NOMO-1 treated with DMSO at 0.1 percent for 48 hours (cell line): ENCODE measurements around the gene CAMTA1.
"Not testable (repeated sequence)": the region's sequence is repeated elsewhere in the genome, so short reads cannot be mapped to it uniquely, and the experiment has no call there.

Experiments used
- DNase-seq: peaks from one replicate; lab custom pipeline; 2025; ENCODE audit not compliant: unreplicated experiment; lab: John Stamatoyannopoulos, UW

CAMTA1 gene

GRCh38 chr1:6834366-6834765 lies 49.1 kb downstream of the CAMTA1 start:
- no peak for DNase-seq

DNA sequence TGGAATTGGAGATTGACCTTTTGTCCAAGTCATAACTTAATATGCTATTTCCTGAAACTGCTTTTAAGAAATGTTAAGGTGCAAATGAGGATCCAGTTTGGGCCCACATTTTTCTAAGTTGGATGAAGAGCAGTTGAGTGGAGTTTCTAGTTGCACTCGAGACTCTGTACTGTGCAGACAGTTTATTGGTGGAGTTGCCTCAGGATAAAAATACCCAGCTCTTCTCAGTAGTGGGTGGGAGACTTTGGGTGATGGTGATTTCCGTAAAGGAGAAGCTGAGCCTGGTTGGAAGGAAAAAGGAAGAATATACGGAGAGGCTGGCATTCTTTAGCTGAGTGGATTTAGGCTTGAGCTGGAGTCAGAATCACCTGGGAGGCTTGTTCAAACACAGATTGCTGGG lies 49.9 kb downstream of the CAMTA1 start:
- no peak for DNase-seq

GRCh38 chr1:6842301-6842700 lies 57.0 kb downstream of the CAMTA1 start:
- no peak for DNase-seq

GRCh38 chr1:6845786-6846185 lies 60.5 kb downstream of the CAMTA1 start:
- not testable (repeated sequence) for DNase-seq

GRCh38 chr1:6848816-6849215 lies 63.6 kb downstream of the CAMTA1 start:
- DNase-seq = no peak

GRCh38 chr1:6850537-6850936 lies 65.3 kb downstream of the CAMTA1 start:
- DNase-seq = no peak

DNA sequence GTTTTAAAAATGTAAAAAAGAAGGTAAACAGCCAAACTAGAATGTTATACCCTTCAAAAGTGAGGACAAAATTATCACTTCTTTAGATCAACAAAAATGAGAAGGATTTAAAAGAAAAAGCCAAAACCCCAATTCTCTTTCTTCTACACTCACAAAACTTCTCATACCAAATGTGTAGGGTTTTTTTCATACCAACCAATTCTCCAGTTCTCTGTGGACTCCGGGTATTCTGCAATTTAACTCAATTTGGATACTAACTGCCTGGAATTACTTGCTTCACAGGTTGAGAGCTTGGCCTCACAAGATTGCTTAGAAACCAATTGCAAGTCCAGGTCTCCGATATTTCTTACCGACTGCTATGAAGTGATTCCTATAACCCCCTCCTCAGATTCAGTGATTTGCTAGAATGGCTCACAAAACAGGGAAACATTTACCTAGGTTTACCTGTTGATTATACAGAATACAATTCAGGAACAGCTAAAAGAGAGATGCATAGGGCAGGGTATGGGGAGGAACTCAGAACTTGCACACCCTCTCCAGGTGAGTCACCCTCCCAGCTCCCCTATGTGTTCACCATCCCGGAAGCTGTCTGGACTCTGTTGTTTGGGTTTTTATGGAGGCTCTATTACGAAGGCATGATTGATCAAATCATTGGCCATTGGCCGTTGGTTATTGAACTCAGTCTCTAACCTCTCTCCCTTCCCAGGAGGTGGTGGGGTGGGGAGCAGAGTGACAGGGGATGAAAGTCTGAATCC lies 67.1 kb downstream of the CAMTA1 start:
- no peak for DNase-seq

GRCh38 chr1:6854166-6854565 lies 68.9 kb downstream of the CAMTA1 start:
- DNase-seq = no peak

- no peak for DNase-seq
Observed at GRCh38 chr1:6857831-6858230, 72.6 kb downstream of the CAMTA1 start.

- DNase-seq = no peak
Observed at GRCh38 chr1:6858596-6858995, 73.3 kb downstream of the CAMTA1 start.

DNA sequence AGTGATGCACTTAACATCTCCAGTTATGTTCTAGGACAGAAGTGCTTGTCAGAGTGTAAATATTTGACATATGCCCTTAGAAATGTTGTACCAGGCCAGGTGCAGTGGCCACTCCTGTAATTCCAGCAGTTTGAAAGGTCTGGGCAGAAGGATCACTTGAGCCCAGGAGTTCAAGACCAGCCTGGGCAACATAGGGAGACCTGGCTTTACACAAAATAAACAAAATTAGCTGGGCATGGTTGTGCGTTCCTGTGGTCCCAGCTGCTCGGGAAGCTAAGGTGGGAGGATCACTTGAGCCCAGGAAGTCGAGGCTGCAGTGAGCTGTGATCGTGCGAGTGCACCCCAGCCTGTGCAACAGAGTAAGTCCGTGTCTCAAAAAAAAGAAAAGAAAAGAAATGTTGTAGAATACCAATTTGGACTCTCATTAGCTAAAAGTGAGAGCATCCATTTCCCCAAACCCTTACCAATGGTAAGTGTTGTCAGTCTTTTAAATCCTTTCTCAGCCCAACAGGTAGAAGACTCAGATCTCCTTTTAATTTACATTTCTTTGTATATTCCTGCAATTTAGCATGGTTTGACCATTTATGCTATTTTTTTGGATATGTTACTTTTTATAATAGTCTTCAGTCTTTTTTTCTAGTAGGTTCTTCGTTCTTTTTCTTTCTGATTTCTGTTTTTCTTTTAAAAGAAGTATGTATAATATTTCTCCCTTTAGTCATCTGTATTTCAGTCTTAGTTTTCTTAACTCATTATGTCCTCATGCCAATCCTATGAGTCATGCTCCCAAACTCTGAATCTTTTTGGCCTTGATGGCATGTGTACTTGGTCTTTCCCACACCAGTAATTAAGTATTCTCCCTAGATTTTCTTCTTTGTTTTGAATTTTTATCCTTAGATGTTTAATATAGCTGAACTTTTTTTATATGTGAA lies 74.4 kb downstream of the CAMTA1 start:
- no peak for DNase-seq

DNA sequence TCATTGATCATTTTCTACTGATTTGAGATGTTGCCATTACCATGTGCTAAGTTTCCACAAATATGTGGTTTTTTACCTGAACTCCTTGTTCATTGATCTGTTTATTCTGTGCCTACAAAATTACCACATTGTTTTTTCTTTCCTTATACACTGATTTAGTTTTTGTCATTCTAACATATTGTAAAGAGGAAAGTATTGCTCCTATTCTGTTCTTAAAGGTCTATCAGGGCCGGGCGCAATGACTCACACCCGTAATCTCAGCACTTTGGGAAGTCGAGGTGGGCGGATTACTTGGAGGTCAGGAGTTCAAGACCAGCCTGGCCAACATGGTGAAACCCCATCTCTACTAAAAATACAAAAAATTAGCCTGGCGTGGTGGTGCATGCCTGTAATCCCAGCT lies 75.1 kb downstream of the CAMTA1 start:
- no peak for DNase-seq

DNA sequence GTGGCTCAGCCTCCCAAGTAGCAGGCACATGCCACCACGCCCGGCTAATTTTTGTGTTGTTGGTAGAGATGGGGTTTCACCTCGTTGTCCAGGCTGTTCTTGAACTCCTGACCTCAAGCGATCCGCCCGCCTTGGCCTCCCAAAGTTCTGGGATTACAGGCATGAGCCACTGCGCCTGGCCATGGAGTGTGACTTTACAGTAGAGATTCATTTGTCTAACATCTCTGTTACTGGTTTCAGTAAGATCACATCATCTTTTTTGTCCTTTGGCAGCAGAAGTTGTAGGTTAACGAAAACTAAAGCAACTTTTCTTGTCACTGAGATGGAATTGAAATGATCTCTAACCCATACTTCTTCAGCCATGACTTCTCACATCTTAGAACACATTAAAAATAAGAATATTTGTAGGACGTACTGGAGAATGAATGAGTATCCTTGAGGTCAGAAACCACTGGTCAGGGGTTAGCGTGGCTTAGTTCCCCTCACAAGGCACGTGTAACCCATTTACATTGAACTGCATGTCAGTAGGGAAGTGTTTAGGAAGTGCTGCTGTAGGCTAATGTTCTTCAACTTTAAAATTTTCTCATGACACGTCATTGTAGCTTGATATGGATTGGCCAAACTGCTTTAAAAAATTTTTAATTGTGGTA lies 75.9 kb downstream of the CAMTA1 start:
- no peak for DNase-seq

DNA sequence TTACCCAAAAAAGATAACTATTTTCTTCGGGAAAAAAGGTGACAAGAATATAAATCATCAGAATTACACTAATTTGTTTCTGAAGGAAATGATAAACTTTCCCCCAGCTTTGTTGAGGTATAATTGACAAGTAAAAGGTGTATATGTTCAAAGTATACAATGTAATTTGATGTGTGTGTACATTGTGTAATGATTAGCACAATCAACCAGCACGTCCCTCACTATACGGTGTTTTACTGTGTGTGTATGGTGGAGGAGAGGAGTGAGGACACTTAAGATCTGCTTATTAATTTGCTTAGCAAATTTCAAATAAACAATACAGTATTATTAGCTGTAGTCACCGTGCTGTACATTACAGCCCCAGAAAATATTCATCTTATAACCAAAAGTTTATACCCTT lies 77.7 kb downstream of the CAMTA1 start:
- no peak for DNase-seq

DNA sequence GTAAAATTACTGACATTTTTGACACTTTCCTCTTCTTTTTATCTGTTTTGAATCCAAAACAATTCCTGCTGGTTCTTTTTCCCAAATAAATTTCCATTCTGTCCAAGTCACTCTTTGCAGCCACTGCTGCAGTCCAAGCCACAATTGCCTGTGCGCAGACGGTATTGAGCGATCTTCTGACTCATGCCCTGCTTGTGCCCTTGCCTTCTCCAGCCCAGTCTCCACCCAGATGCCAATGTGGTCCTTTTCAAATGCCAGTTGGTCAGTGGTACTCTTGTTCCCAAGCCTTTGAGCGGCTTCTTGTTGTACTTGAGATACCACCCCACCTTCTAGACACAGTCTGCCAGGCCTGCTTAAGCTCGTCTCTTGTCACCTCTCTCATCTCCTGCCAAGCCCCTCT lies 78.9 kb downstream of the CAMTA1 start:
- no peak for DNase-seq

DNA sequence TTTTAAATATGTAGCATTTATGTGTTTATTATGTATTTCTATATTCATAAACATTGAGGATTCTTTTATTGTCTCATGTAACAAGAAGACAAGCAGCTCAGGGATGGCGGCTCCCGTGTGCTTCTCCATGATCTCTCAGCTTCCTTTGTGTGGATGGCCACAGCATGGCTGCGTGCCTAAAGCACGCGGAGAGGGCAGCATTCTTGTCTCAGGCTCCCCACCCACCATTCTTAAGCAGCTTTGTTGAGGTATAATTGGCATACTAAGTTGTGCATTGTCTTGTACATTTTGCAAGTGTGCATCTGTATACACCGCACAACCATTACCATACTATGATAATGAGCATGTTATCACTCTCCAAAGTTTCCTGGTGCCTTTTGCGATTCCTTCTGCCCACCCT lies 81.6 kb downstream of the CAMTA1 start:
- DNase-seq = no peak

GRCh38 chr1:6867321-6867720 lies 82.1 kb downstream of the CAMTA1 start:
- DNase-seq = no peak

DNA sequence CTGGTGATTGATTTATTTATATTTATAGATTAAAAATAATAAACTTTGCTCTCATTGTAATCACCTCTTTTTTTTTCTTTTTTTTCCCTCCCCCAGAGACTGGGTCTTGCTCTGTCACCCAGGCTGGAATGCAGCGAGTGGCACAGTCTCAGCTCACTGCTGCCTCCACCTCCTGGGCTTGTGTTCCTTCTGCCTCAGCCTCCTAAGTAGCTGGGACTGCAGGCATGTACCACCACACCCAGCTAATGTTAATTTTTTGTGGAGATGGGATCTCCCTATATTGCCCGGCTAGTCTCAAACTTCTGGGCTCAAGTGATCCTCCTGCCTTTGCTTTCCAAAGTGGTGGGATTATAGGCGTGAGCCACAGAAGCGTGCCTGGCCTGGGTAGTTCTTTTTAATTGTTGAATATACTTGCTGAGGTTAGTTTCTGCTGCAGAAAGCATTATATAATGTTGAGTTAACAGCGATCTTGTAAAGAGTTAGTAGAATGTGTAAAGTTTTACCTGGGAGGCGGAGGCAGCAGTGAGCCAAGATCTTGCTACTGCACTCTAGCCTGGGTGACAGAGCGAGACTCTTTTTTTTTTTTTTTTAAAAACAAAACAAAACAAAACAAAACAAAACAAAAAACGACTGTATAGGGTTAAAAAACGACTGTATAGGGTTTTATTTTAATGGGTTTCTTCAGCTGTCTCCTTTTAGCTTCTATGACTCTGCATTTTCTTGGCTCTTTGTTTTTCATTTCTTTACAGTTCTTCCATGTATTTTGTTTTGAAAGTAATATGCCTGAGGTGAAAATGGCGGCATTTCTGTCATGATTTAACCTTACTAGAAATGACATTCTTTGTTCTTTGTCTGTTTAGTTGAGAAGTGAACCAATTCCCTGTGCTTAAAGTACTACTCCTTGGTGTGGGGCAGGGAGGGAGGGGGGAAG lies 82.7 kb downstream of the CAMTA1 start:
- DNase-seq = no peak

GRCh38 chr1:6868660-6869380 lies 83.6 kb downstream of the CAMTA1 start:
- no peak for DNase-seq

- DNase-seq = no peak
Observed at GRCh38 chr1:6869545-6869944, 84.3 kb downstream of the CAMTA1 start.
